CD4-positive, alpha-beta T cell treated with Interferon alpha-2 for 1 hour (primary cell): Measurements from ENCODE around the gene AVPR1A.

Experiments used
- DNase-seq, 2 donors: peaks; one replicate each; pipeline ENCODE4 v3.0.0-alpha.2; 2020 to 2022

The AVPR1A gene

DNA sequence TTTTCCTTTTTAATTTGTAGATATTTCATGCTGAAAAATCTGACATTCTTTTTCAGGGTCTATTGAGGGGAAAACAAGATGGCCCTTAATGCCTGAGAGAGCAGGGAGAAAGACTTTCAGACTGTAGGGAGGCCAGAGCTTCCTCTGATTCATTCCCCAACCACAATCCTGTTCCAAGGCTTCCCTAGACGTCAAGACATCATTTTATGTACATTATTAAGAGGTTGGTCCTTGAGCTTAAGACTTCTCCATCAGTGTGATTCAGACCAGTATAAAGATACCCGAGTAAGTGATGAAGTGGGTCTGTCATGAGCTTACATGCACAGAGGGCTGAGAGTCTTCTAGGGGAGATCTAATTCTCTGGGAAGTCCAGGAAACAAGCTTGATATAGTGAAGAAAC lies 57.3 kb downstream of the AVPR1A start:
- DNase-seq: no peak

GRCh38 chr12:63093084-63093483 lies 57.9 kb downstream of the AVPR1A start:
- no peak for DNase-seq
